Measurements from ENCODE around the gene AKT1. TPM values are rescaled to one million over a fixed set of nuclear protein-coding genes. Genes with fewer than 3 reads are reported as not detected.
A peak's percentile ranks its signal among the peaks of the same experiment; 100 is the strongest.

AKT1 gene
- polyA plus RNA-seq, 2 of the 4 experiments (the other 2 are of a cell fraction): 70.2 to 93.8 TPM

- CTCF ChIA-PET: interaction anchor here (1.1 to 2.0 kb wide), 3 partner anchors 18 to 25 kb away, joined by 3 to 10 read pairs (median 5); no protein-coding TSS in a partner anchor
- Histone ChIP-seq H3K9me3 (no peaks in the 10 kb centered on the region), H3K4me2 (peak overlapping the region; percentile 89), H3K27ac (peak overlapping the region in 1 of 2 experiments; percentile 98; a peak in 3 of 6 replicates), H3K4me1 (peaks cover 41% of the 10 kb centered on the region), H3K4me3 (no peak overlapping the region)
- ATAC-seq: no peak
- no peak for DNase-seq (ENCODE audit: low read depth in 1 of 2, low spot score in 1 of 2)
- 100% methylated on average over 1 of the region's 2 CpGs for WGBS (ENCODE audit: missing lambda C conversion rate)
- no peak for TF ChIP-seq FOSL2 (IDR thresholded peaks at IDR 0.05)
- no peak for TF ChIP-seq FOSL2 (CRISPR knock-in tag; IDR thresholded peaks at IDR 0.05)
- TF ChIP-seq CHD2 (IDR thresholded peaks at IDR 0.05; ENCODE audit: low read length, partially characterized antibody): no peak
- no peak for TF ChIP-seq SREBF2 (IDR thresholded peaks at IDR 0.05)
- no peak for TF ChIP-seq REST (IDR thresholded peaks at IDR 0.05)
- TF ChIP-seq NPAS2 (CRISPR knock-in tag; IDR thresholded peaks at IDR 0.05; ENCODE audit: borderline replicate concordance): no peak
- TF ChIP-seq KDM1A (IDR thresholded peaks at IDR 0.05; ENCODE audit: low read depth): no peak
- no peak for TF ChIP-seq EP300 (IDR thresholded peaks at IDR 0.05)
- TF ChIP-seq PHF8 (IDR thresholded peaks at IDR 0.05; ENCODE audit: borderline replicate concordance, low read depth): no peak
- POLR2A ChIA-PET: no interaction called here
- no peak for FAIRE-seq
Observed at GRCh38 chr14:104793703-104793959, 1.9 kb downstream of the AKT1 start.

GRCh38 chr14:104792945-104793702 is 2.4 kb downstream of the AKT1 start:
- FAIRE-seq: no peak
- peaks cover 41% of the 10 kb centered on the region for H3K4me1 ChIP-seq
- no peak for ATAC-seq
- no peaks in the 10 kb centered on the region for H3K9me3 ChIP-seq
- no peak overlapping the region; a peak in 1 of 6 replicates for H3K27ac ChIP-seq
- DNase-seq (ENCODE audit: low read depth in 1 of 2, low spot score in 1 of 2): no peak
- TF ChIP-seq ZFP36 (IDR thresholded peaks at IDR 0.05; ENCODE audit: borderline replicate concordance, partially characterized antibody) (peak; percentile 60), KDM1A (IDR thresholded peaks at IDR 0.05; ENCODE audit: low read depth) (no peak), MAX (IDR thresholded peaks at IDR 0.05) (no peak), POLR2AphosphoS2 (conservative IDR thresholded peaks at IDR 0.05; ENCODE audit: low read length) (no peak)
- H3K4me3 ChIP-seq: no peak overlapping the region
- peak overlapping the region; percentile 89 for H3K4me2 ChIP-seq
- ChIA-PET POLR2A (no interaction called here), CTCF (interaction anchor here (1.0 to 6.1 kb wide), 4 partner anchors 24 to 33 kb away, joined by 3 to 48 read pairs (median 7); no protein-coding TSS in a partner anchor)
- 92% methylated on average over 15 of the region's 16 CpGs for WGBS (ENCODE audit: missing lambda C conversion rate)

- no peak for FAIRE-seq
- Histone ChIP-seq H3K4me2 (no peak overlapping the region; the same call in 2 of the 3 replicates), H3K27ac (peak overlapping the region in 1 of 2 experiments; percentile 2; a peak in 1 of 6 replicates), H3K9me3 (no peaks in the 10 kb centered on the region), H3K4me1 (peaks cover 37% of the 10 kb centered on the region), H3K4me3 (no peak overlapping the region)
- no peak for TF ChIP-seq NFE2L2 (conservative IDR thresholded peaks at IDR 0.05; ENCODE audit: low read length)
- no peak for TF ChIP-seq RFX5 (IDR thresholded peaks at IDR 0.05)
- TF ChIP-seq NPAS2 (CRISPR knock-in tag; IDR thresholded peaks at IDR 0.05; ENCODE audit: borderline replicate concordance): no peak
- TF ChIP-seq CEBPB (IDR thresholded peaks at IDR 0.05): no peak
- ATAC-seq: no peak
- POLR2A ChIA-PET: no interaction called here
- DNase-seq (ENCODE audit: low read depth in 1 of 2, low spot score in 1 of 2): no peak
- CTCF ChIA-PET: interaction anchor here (1.0 to 6.1 kb wide), 6 partner anchors 8 to 34 kb away, joined by 3 to 48 read pairs (median 4); no protein-coding TSS in a partner anchor
- WGBS (ENCODE audit: missing lambda C conversion rate): 92% methylated on average over 15 of the region's 25 CpGs
Observed at GRCh38 chr14:104792101-104792884, 3.3 kb downstream of the AKT1 start.
